T-helper 2 cell treated with Interferon-gamma antibody and Interleukin-4, amounts not matched to agents 100 ng/mL and 5 ng/mL, for 36 hours (primary cell): ENCODE measurements around the gene IGSF1. TPM values are rescaled to one million over a fixed set of nuclear protein-coding genes. Genes with fewer than 3 reads are reported as not detected.

Experiments
- intact Hi-C: fragments of 100-400 bp; cut with micrococcal nuclease; formaldehyde crosslinking; loops from one replicate; pipeline ENCODE4 v1.15.1; 2023
- total RNA-seq: library from RNA; stranded (reverse); gene quantifications from 2 replicates; pipeline ENCODE4 v1.2.3, GENCODE V29; 2022

IGSF1 gene, protein sequence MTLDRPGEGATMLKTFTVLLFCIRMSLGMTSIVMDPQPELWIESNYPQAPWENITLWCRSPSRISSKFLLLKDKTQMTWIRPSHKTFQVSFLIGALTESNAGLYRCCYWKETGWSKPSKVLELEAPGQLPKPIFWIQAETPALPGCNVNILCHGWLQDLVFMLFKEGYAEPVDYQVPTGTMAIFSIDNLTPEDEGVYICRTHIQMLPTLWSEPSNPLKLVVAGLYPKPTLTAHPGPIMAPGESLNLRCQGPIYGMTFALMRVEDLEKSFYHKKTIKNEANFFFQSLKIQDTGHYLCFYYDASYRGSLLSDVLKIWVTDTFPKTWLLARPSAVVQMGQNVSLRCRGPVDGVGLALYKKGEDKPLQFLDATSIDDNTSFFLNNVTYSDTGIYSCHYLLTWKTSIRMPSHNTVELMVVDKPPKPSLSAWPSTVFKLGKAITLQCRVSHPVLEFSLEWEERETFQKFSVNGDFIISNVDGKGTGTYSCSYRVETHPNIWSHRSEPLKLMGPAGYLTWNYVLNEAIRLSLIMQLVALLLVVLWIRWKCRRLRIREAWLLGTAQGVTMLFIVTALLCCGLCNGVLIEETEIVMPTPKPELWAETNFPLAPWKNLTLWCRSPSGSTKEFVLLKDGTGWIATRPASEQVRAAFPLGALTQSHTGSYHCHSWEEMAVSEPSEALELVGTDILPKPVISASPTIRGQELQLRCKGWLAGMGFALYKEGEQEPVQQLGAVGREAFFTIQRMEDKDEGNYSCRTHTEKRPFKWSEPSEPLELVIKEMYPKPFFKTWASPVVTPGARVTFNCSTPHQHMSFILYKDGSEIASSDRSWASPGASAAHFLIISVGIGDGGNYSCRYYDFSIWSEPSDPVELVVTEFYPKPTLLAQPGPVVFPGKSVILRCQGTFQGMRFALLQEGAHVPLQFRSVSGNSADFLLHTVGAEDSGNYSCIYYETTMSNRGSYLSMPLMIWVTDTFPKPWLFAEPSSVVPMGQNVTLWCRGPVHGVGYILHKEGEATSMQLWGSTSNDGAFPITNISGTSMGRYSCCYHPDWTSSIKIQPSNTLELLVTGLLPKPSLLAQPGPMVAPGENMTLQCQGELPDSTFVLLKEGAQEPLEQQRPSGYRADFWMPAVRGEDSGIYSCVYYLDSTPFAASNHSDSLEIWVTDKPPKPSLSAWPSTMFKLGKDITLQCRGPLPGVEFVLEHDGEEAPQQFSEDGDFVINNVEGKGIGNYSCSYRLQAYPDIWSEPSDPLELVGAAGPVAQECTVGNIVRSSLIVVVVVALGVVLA (N-terminal part only)
- not detected in 2 replicates for total RNA-seq

DNA sequence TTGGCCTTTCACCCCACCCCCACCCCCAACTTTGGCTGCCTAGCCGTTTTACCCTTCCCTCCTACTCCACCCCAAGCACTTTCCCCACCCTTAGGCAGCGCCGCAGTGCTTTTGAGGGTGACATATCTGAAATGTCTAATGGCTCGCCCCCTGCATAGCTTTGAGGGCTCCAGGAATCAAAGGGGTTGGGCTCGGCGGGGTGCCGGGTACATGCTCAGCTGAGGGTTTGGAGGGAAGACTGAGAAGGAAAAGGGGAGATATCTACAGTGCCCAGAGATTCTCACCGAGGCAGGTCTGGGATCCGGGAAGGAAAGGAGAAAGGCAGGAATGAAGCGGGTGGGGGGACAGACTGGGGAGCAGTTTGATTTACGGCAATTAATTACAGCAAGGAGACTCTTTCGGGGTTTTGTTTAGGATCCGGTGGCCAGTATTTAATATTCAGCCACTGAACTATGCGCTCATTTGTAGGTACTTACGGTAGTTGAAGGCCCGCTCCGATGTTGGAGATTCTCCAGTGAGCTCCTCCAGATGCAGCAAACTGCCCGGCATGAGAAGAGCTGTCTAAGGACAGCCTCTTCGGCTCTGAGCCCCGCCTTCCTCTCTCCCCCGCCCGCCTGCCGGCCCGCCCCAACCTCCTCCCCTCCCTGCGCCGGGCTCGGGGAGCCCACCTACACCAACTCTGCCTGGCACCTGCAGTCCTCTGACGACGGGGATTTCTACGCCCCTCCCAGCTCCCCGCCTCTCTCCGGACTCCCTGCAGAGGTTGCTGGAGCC lies at the start of gene IGSF1:
Gene IGSF1 (minus strand): TSS at position 569 of the 774 bp plus-strand sequence. CDS start 2,632 bp downstream, outside the sequence.
- intact Hi-C loops = no loop called here

GRCh38 chrX:131332331-131332730 lies 43.2 kb upstream of the IGSF1 start:
- intact Hi-C loops = no loop called here

- intact Hi-C loops = no loop called here
Measured at GRCh38 chrX:131331152-131331551, 42.0 kb upstream of the IGSF1 start.

DNA sequence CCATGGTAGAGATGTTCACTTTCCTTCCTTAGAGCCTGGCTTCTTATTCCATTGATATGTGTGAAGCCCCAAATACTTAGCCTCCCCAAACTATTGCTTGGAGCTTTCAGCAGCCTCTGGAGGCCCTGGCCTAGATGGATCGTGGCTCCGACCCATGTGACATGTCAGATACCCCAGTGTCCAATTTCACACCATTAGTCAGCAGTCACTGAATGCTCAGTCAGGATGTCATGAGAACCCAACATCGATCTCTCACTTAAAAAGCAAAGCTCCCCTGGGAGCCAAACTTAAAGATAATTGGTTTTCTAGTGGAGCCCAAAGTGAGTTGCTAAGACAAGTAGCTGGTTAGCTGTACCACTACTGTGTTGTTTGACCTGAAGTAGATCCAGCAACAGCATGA lies 41.6 kb upstream of the IGSF1 start:
- intact Hi-C loops = no loop called here

DNA sequence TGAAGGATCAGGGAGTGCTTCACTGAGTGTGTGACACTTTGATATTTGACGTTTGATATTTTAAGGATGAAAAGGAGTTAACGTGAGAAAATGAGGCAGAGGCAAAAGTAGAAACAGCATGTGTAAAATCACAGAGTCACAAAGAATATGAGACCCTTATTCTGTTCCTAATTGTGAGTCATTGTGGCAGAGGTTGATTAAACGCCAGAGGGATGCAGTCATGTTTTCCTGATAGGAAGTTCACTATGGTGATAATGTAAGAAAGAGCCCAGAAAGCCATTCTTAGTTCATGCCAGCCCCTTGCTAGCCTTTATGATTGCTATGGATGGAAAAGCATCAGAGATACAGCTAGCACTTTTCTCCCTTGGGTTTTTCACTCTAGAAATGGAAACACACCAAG lies 33.5 kb upstream of the IGSF1 start:
- intact Hi-C loops = no loop called here

DNA sequence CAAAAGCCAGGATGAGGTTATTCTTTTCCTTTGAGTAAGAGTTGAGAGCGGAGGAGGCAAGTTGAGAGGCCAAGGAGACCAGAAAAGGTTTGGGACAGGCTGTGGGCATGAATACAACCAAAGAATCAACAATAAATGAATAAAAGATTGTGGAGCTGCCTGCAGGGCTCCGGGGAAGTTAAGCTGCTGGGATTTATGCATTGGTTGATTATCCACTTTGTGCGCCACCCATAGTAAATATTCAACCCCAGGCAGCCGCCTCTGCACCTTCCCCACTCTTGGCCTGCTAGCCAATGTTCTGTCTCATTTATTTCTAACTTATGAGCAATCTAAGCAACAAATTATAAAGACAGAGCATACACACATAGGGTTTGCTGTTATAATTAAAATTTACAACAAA lies 28.2 kb upstream of the IGSF1 start:
- intact Hi-C loops = no loop called here

DNA sequence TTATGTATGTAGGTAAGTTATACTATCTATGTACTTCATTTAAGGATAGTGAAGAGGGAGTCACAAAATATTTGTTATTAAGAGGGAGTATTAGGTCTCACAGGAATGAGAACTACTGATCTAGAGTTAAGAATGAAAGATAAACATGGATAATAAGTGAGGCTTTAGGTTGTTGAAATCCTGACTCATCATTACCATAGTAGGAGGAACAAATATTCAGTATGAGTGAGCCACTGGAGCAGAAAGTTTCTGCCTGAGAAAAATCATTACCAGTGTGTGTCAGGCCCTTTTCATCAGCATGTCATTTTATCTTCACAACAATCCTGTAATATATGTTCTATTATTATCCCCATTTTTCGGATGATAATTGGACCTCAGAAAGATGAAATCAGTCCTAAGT lies 27.2 kb upstream of the IGSF1 start:
- intact Hi-C loops = no loop called here

- intact Hi-C loops = no loop called here
Measured at GRCh38 chrX:131308980-131309379, 19.9 kb upstream of the IGSF1 start.

- intact Hi-C loops = no loop called here
Measured at GRCh38 chrX:131306601-131307000, 17.5 kb upstream of the IGSF1 start.

DNA sequence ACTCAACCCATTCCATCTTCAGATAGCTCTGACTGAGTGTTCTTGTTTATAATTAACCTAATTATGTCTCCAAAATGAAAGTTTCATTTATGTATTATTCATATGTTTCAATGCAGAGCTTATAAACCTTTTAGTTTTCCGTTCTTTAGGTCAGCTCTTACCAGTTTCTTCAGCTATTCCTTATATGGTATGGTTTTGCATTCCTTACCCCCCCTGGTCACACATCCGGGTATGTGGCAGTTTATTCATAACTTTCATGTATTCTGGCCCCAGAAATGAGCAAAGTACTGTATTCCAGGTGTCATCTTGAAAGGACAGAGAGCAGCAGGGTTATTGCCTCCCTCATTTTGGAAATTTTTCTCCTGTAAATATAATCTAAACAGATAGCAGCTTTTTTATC lies 16.8 kb upstream of the IGSF1 start:
- intact Hi-C loops = no loop called here

DNA sequence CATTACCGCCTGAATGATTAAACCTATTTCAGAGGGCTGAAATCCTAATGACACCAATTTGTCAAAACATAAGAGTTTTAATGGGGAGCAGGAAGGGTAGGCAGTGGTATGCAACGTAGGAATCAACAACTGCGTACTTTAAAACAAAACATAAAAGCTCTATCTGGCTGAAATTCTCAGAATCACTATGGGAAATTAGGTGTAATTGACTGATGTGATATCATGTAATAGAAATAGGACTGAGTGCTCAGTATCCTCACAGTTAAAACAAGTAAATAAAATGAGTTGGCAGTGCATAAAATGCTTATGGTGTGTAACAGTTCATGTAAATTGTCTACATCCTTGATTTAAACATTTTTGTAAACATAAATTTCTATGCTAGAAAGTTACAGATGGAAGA lies 13.6 kb upstream of the IGSF1 start:
- intact Hi-C loops = no loop called here

GRCh38 chrX:131301155-131301554 lies 12.0 kb upstream of the IGSF1 start:
- intact Hi-C loops = no loop called here

DNA sequence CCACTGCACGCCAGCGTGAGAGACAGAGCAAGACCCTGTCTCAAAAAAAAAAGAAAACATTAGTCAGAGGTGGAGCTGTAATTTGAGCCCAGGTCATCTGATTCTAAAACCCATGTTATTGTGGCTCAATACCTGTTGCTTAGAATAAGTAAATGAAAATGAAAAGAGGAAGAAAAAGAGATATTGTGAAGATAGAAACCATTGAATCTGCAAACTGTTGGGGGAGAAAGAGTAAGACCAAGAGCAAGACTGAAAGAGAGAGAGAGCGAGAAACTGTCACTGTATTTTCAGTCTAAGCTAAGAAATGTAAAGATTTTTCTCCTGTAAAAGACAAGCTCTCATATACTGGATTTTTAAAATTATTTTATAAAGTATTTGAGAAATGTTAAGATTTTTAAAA lies 9.7 kb upstream of the IGSF1 start:
- intact Hi-C loops = no loop called here

GRCh38 chrX:131298036-131298435 lies 8.9 kb upstream of the IGSF1 start:
- intact Hi-C loops = no loop called here

DNA sequence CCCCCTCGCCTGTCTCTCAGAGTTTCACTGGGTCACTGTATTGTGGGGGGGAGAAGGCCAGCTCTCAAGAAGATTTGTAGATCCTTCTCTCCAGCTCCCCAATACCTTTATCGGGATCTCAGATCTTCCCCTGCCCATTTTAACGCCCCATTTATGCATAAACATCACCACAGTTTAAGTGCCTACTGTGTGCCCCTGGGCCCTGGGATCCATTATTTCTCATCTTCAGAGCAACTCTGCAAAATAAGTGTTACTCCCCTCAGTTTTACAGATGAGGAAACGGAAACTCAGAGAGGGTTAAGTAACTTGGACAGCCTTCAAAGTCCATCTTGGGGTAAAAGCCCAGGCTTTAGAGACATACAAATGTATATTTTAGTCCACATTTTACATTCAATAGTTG lies 421 bp upstream of the IGSF1 start:
- intact Hi-C loops = no loop called here

- intact Hi-C loops = no loop called here
Measured at GRCh38 chrX:131288188-131288587, 918 bp downstream of the IGSF1 start.

GRCh38 chrX:131287560-131288179 lies 1.4 kb downstream of the IGSF1 start:
- intact Hi-C loops = no loop called here

- intact Hi-C loops = no loop called here
Measured at GRCh38 chrX:131279617-131280016, 9.5 kb downstream of the IGSF1 start.

- intact Hi-C loops = no loop called here
Measured at GRCh38 chrX:131279197-131279596, 9.9 kb downstream of the IGSF1 start.

- intact Hi-C loops = no loop called here
Measured at GRCh38 chrX:131277543-131278136, 11.5 kb downstream of the IGSF1 start.
